LNCaP clone FGC (cell line): ENCODE data around the gene ARMCX6.
"Not testable (repeated sequence)": the region's sequence is repeated elsewhere in the genome, so short reads cannot be mapped to it uniquely, and the experiment has no call there.

Experiments
- DNase-seq: peaks from one replicate; pipeline ENCODE4 v3.0.0-alpha.2; 2011; ENCODE audit warnings: low read depth
- H3K4me3 ChIP-seq: 2 replicates; pipeline ENCODE4 v1.5.1; 2011; ENCODE audit warnings: mild to moderate bottlenecking, low read depth, low read length, control low read depth
- CTCF ChIP-seq: IDR thresholded peaks from 2 replicates; pipeline ENCODE4 v1.5.1; 2012; ENCODE audit warnings: mild to moderate bottlenecking; ENCODE audit not compliant: control insufficient read depth, insufficient read depth; ENCODE audit errors: extremely low read depth

The ARMCX6 gene

GRCh38 chrX:101642093-101642492 is 24.3 kb upstream of the ARMCX6 start:
- no peak overlapping the region for H3K4me3 ChIP-seq
- TF ChIP-seq CTCF = no peak
- no peak for DNase-seq

GRCh38 chrX:101639583-101639982 is 21.8 kb upstream of the ARMCX6 start:
- DNase-seq = no peak
- no peak for TF ChIP-seq CTCF
- H3K4me3 ChIP-seq = no peak overlapping the region

DNA sequence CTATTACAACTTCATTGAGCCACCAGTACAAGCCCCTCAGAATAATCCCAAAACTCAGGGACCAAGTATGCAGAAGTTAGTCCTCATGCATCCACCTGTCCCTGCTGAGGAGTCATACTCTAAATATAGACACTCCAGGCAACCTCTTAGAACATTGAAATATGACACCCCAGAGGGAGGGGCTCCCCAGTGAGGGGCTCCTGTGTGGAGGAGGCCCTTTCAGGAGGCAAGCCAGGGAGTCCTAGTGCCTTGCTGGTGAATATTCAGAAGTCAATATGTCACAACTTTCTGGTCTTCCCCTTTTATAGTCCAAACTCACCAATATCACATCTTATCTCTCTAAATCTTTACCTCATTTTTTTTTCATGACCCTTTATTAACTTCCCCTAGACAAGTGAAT is 1.6 kb upstream of the ARMCX6 start:
- H3K4me3 ChIP-seq = no peak overlapping the region
- no peak for DNase-seq
- TF ChIP-seq CTCF = no peak

DNA sequence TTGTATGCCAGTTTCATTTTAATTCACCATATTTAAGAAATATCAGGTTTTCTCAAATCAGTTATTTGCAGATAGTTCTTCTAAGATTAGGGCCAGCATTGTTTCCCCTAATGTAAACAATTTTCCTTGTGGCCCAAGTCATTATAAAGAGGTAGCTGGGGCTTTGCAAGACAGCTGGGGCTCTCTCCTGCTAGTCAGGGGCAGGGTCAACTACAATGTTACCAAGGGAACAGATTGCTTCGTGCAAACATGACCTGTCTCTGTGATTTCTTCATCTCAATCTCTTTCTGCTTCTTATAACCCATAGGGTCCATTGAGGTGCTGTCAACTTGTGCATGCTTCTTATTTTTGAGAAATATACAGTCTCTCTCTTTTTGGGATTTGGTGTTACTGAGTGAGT is 12.1 kb downstream of the ARMCX6 start:
- H3K4me3 ChIP-seq = no peak overlapping the region
- TF ChIP-seq CTCF = no peak
- DNase-seq = no peak

- TF ChIP-seq CTCF = no peak
- no peak for DNase-seq
- no peak overlapping the region for H3K4me3 ChIP-seq
Measured at GRCh38 chrX:101605146-101605545, 12.7 kb downstream of the ARMCX6 start.

GRCh38 chrX:101602077-101602476 is 15.7 kb downstream of the ARMCX6 start:
- no peak for DNase-seq
- no peak overlapping the region for H3K4me3 ChIP-seq
- no peak for TF ChIP-seq CTCF

DNA sequence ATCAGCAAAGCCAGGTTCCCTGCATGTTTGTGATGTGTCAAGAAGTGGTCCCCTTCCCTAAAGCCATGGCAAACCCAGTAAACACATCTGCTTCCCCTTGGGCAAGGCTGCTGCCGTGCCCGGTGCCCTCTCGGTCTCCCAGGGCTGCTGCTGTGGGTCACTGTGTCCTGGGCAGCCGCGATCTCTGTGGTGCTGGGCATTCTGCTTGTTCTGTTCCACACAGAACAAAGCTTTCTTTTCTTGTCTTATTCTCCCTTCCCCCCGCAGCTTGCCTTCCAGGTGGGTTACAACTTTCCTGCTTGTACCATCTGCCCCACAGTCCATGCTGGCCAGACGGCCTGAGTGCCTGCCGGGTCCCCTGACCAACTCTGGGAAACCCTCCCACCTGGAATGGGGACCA is 18.2 kb downstream of the ARMCX6 start:
- H3K4me3 ChIP-seq, DNase-seq: not testable (repeated sequence)
